UCSD-AML1 (cell line): ENCODE results near the gene PSMD4.
A peak's percentile ranks its signal among the peaks of the same experiment; 100 is the strongest.
"Not testable (repeated sequence)": the region's sequence is repeated elsewhere in the genome, so short reads cannot be mapped to it uniquely, and the experiment has no call there.

Experiments used
- DNase-seq: peaks from one replicate; lab custom pipeline; 2025; ENCODE audit not compliant: unreplicated experiment; lab: John Stamatoyannopoulos, UW

Gene PSMD4

GRCh38 chr1:151267760-151268159 is 13.2 kb downstream of the PSMD4 start:
- DNase-seq, result peak; percentile 21

GRCh38 chr1:151273924-151274466 is 19.5 kb downstream of the PSMD4 start:
- DNase-seq, result no peak

DNA sequence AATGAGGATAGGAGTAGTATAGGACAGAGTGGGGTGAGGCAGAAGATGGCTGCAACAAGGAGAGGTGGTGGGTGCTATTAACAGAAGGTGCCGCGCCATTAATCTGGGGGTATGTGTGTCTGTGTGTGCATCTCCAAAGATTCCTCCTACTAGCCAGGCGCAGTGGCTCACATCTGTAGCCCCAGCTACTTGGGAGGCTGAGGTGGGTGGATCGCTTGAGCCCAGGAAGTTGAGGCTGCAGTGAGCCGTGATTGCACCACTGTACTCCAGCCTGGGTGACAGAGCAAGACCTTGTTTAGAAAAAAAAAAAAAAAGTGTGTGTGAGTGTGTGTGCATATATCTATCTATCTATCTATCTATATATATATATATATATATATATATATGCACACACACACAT is 20.8 kb downstream of the PSMD4 start:
- not testable (repeated sequence) for DNase-seq

- DNase-seq, result no peak
Observed at GRCh38 chr1:151277249-151277648, 22.7 kb downstream of the PSMD4 start.

DNA sequence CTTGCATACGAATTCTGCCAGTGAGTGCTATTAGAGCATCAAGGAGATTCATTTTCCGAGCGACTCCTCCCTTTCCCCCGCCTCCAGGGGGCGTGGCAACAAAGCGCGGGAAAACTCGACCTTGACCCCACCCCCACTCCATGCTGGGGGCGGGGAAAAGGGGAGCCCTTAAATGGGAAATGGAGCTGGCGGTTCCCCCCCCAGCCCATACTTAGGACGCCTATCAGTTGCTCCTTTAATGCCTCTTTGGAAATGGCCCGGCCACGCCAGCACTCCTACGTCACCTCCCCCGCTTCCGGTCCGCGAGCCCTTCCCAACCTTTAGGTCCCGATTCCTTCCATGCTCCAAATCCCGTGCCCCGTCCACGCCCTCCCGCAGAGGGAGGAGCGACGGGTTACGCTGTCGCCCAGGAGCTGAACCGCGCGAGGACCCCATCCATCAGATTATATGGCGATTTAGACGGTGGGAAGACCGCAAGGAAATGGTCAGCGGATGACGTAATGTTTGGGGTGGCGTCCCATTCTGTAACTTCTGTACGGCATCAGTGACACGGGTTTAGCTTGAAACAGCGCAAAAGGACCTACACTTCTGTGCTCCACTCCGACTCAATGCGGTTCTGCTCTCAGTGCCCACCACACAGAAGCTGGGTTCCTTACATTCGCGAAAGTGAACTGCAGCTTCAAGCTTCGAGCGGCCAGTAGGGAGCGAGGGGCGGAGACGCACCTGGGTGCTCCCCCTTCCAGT is 26.9 kb downstream of the PSMD4 start:
- peak; percentile 98 for DNase-seq

GRCh38 chr1:151281969-151282882 is 27.7 kb downstream of the PSMD4 start, which contains the start of gene ZNF687:
ZNF687 (plus strand) TSS chr1:151282299; CDS start chr1:151286292, 3,993 bp downstream.
- peak; percentile 100 for DNase-seq

- DNase-seq, result peak; percentile 60
Observed at GRCh38 chr1:151282883-151283725, 28.6 kb downstream of the PSMD4 start.

GRCh38 chr1:151284013-151284577 is 29.6 kb downstream of the PSMD4 start:
- DNase-seq, result no peak

DNA sequence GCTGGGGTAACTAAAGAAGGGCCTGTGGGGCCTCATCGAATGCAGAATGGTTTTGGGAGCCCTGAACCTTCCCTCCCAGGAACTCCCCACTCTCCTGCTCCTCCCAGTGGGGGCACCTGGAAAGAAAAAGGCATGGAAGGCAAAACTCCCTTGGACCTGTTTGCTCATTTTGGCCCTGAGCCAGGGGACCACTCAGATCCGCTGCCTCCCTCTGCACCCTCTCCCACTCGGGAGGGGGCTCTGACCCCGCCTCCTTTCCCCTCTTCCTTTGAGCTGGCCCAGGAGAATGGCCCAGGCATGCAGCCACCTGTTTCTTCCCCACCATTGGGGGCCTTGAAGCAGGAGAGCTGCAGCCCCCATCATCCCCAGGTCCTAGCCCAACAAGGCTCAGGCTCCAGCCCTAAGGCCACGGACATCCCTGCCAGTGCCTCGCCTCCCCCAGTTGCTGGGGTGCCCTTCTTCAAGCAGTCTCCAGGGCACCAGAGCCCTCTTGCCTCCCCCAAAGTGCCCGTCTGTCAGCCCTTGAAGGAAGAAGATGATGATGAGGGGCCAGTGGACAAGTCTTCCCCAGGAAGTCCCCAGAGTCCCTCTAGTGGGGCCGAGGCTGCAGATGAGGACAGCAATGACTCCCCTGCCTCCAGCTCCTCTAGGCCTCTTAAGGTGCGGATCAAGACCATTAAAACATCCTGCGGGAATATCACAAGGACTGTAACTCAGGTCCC is 32.2 kb downstream of the PSMD4 start:
- DNase-seq, result no peak

- DNase-seq, result no peak
Observed at GRCh38 chr1:151287341-151287699, 32.8 kb downstream of the PSMD4 start.

GRCh38 chr1:151287767-151288500 is 33.4 kb downstream of the PSMD4 start:
- DNase-seq, result no peak

DNA sequence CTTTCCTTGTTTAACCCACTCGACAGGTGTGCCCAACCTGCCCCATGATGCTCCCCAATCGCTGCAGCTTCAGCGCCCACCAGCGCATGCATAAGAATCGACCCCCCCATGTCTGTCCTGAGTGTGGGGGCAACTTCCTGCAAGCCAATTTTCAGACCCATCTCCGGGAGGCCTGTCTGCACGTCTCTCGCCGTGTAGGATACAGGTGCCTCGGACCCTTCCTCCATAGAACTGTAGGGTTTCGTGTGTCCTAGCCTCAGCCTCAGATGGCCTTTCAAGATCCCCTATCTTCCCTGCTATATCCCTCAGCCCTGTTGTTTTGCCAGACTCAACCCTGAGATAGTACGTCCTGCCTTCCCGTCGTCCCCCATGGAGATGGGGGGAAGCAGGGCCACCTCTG is 34.0 kb downstream of the PSMD4 start:
- no peak for DNase-seq

- DNase-seq, result no peak
Observed at GRCh38 chr1:151289080-151289935, 34.8 kb downstream of the PSMD4 start.

DNA sequence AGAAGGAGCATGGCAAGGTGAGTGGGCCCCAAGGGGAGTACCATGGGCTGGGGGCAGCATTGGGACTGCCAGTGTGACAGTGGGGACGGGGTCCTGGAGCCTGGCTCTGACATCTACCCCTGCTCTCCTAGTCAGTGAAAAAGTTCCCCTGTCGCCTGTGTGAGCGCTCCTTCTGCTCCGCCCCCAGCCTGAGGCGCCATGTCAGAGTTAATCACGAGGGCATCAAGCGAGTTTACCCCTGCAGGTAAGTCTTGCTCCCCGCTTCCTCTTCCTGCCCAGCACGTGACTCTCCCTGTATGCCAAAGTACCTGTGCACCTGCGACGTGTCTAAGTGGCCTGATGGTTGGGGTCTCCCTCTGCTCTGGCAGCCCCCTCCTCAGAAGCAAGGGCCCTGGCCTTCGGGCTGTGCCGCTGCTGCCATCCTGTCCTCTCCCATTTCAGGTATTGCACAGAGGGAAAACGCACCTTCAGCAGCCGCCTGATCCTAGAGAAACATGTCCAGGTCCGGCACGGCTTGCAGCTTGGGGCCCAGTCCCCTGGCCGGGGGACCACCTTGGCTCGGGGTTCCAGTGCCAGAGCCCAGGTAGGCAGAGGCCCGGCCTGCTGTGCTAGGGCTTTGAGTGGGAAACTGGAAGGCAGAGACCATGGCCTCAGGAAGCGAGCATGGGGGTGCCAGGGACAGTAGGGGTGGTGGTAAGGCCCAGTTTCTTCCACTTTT is 35.6 kb downstream of the PSMD4 start:
- no peak for DNase-seq

DNA sequence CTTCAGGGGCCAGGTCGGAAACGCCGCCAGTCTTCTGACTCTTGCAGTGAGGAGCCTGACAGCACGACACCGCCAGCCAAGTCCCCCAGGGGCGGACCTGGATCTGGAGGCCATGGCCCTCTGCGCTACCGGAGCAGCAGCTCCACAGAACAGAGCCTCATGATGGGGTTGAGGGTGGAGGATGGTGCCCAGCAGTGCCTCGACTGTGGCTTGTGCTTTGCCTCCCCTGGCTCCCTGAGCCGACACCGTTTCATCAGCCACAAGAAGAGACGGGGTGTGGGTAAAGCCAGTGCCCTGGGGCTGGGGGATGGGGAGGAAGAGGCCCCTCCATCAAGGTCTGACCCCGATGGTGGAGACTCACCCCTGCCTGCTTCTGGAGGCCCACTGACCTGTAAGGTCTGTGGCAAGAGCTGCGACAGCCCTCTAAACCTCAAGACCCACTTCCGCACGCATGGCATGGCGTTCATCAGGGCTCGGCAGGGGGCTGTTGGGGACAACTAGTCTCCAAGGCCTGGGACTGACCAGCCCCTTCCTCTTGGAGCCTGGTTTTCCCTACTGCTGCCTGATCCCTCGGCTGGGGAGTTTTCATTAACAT is 36.3 kb downstream of the PSMD4 start:
- no peak for DNase-seq

DNA sequence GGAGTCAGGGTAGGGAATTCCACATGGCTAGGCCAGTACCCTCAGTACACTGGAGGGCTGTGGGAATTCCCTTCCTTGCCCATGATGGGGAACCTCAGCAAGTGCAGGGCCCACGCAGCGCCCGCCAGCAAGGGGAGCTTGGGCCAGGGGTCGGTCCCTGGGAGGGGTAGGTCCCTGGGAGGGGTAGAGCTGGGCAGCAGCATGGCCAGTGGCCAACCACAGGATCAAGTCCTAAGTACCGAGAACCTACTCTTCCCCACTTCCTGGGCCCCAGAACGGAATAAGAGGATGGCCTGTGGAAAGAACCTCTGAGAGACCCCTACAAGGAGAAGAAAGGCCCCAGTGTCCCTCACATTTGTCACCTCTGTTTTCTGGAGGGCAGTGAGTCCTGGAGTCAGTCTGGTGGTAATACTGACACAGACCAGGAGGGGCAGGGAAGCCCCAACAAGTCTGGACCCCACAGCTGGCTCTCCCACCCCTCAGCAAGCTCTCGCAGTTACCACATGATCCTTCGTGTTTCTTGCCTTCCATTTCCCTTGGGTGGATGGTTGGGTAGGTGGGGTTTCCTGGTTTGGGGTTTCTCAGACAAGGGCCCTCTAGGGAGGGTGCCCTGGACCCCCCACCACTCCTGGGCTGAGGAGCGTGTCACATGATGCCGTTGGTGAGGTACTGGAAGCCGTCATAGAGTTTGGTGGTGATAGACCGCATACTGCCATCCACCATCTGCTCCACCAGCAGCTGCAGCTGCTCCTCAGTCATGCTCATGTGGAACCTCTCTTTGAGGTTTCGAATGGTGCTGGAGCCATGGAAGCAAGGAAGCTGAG is 37.9 kb downstream of the PSMD4 start:
- DNase-seq, result no peak
